GM12878 (cell line): ENCODE measurements around the gene BEX5. TPM values are rescaled to one million over a fixed set of nuclear protein-coding genes. Genes with fewer than 3 reads are reported as not detected.
"Not testable (repeated sequence)": the region's sequence is repeated elsewhere in the genome, so short reads cannot be mapped to it uniquely, and the experiment has no call there.

Experiments
- ATAC-seq: fragments of 200-7000 bp; cut with Tn5 transposase; 3 replicates; pipeline ENCODE4 v1.9.1; 2020; ENCODE audit warnings: mild to moderate bottlenecking, moderate library complexity
- BruUV-seq: library from RNA; stranded (reverse); fragments of 400-500 nt; replicated peaks from 2 replicates; lab custom pipeline; 2021; lab: Mats Ljungman, UMichigan
- CTCF ChIA-PET: fragments of 300-600 bp; sonication (Branson Sonifier 250); formaldehyde crosslinking; extraction: SDS; loops from one replicate; lab custom pipeline; 2021; ENCODE audit warnings: inconsistent platforms; lab: Yijun Ruan, JAX
- POLR2A ChIA-PET: fragments of 350-600 bp; formaldehyde crosslinking; extraction: SDS; loops from one replicate; lab custom pipeline; 2021; ENCODE audit warnings: inconsistent platforms; lab: Charles Lee
- RAD21 ChIA-PET: fragments of 300-600 bp; sonication (Branson Sonifier 250); formaldehyde crosslinking; loops from one replicate; lab custom pipeline; 2023; ENCODE audit warnings: antibody characterized with exemption; ENCODE audit not compliant: unreplicated experiment; lab: Charles Lee
- SMC1A ChIA-PET: fragments of 300-600 bp; sonication (Branson Sonifier 250); formaldehyde crosslinking; loops from one replicate; lab custom pipeline; 2023; ENCODE audit not compliant: unreplicated experiment, uncharacterized antibody; lab: Charles Lee
- DNase-seq: peaks from one replicate; pipeline ENCODE4 v3.0.0-alpha.2; 2011; ENCODE audit warnings: low read depth, low spot score
- FAIRE-seq: peaks from 3 replicates; lab custom pipeline; 2011; peaks lifted over from hg19 to GRCh38; lab: Jason Lieb, UNC
- H2AFZ ChIP-seq: 2 replicates; pipeline ENCODE4 v1.6.0; 2011; ENCODE audit warnings: low read depth, low read length, control low read depth; ENCODE audit not compliant: control insufficient read depth
- H3K27ac ChIP-seq: 2 replicates; pipeline ENCODE4 v1.5.1; 2011; ENCODE audit warnings: control low read depth; ENCODE audit not compliant: control insufficient read depth, insufficient read depth
- H3K27me3 ChIP-seq, 2 experiments: replicated peaks in 1 of 2; 2 replicates each; pipeline versions ENCODE4 v1.6.0 to v1.6.1; 2011; ENCODE audit warnings: low read length in 1 of 2; ENCODE audit not compliant: control insufficient read depth in 2 of 2, insufficient read depth in 2 of 2
- H3K36me3 ChIP-seq, 2 experiments: 2 replicates each; pipeline ENCODE4 v1.5.1; 2011; ENCODE audit warnings: low read length in 1 of 2; ENCODE audit not compliant: control insufficient read depth in 2 of 2, insufficient read depth in 2 of 2
- H3K4me1 ChIP-seq: 2 replicates; pipeline ENCODE4 v1.6.1; 2011; ENCODE audit warnings: mild to moderate bottlenecking, low read length, moderate library complexity, mixed read lengths; ENCODE audit not compliant: control insufficient read depth, insufficient read depth
- H3K4me2 ChIP-seq: 2 replicates; pipeline ENCODE4 v1.6.0; 2011; ENCODE audit warnings: control low read depth; ENCODE audit not compliant: control insufficient read depth, insufficient read depth
- H3K4me3 ChIP-seq: fragments of 200-600 bp; sonication (generic); 2 replicates; pipeline ENCODE4 v1.5.1; 2016
- H3K79me2 ChIP-seq: 2 replicates; pipeline ENCODE4 v1.6.0; 2011; ENCODE audit warnings: low read length; ENCODE audit not compliant: control insufficient read depth, insufficient read depth
- H3K9ac ChIP-seq: 2 replicates; pipeline ENCODE4 v1.8.0; 2011; ENCODE audit warnings: low read length, control low read depth, mixed read lengths; ENCODE audit not compliant: control insufficient read depth, insufficient read depth
- H3K9me3 ChIP-seq: replicated peaks from 3 replicates; pipeline ENCODE4 v1.5.1; 2011; ENCODE audit warnings: mild to moderate bottlenecking, low read length; ENCODE audit not compliant: control insufficient read depth, insufficient read depth
- H4K20me1 ChIP-seq: 2 replicates; pipeline ENCODE4 v1.6.0; 2011; ENCODE audit not compliant: control insufficient read depth, insufficient read depth
- WGBS: methylation state at CpG from one replicate; pipeline ENCODE4 v1.1.6; 2016; ENCODE audit warnings: low lambda C conversion rate; ENCODE audit not compliant: insufficient replicate concordance, insufficient coverage; ENCODE audit errors: missing lambda C conversion rate; 5-methylcytosine and 5-hydroxymethylcytosine counted together
- in situ Hi-C: fragments of 300-500 bp; cut with MboI; formaldehyde crosslinking; loops from 9 replicates; pipeline ENCODE4 v1.14.3; 2018; ENCODE audit warnings: mixed read lengths
- intact Hi-C: fragments of 100-400 bp; cut with micrococcal nuclease; formaldehyde crosslinking; loops from one replicate; pipeline ENCODE4 v1.14.2; 2022; ENCODE audit not compliant: unreplicated experiment
- polyA plus RNA-seq, 11 experiments: library from polyadenylated mRNA; depleted of rRNA in 4 of 11; unstranded in 6 of 11; stranded (reverse) in 5 of 11; fragments of >200 nt; fragmentation: Nextera tagmentation in 4 of 11; fragmentation: Illumina TruSeq in 1 of 11; extraction: Ambion mirVana in 4 of 11; extraction: Trizol in 1 of 11; gene quantifications; 1 replicate in 1 of 11; 2 replicates in 10 of 11; pipeline versions ENCODE4 v1.2.1 to v1.2.3, GENCODE V29; 2011 to 2016; ENCODE audit warnings: inconsistent platforms in 2 of 11, missing spikeins in 2 of 11, low read depth in 1 of 11
- total RNA-seq, 4 experiments: library from RNA; depleted of rRNA in 3 of 4; stranded (reverse); fragments of >200 nt in 3 of 4; fragmentation: Illumina TruSeq in 1 of 4; extraction: Trizol in 1 of 4; gene quantifications; 2 replicates each; pipeline versions ENCODE4 v1.2.1 to v1.2.3, GENCODE V29; 2013 to 2021

Gene BEX5
- total and polyA plus RNA-seq, 10 of the 15 experiments (the other 5 are each of a cell fraction or from before 2014, with no cell fraction given): 0.11 to 0.79 (median 0.46) TPM; not detected in 4

DNA sequence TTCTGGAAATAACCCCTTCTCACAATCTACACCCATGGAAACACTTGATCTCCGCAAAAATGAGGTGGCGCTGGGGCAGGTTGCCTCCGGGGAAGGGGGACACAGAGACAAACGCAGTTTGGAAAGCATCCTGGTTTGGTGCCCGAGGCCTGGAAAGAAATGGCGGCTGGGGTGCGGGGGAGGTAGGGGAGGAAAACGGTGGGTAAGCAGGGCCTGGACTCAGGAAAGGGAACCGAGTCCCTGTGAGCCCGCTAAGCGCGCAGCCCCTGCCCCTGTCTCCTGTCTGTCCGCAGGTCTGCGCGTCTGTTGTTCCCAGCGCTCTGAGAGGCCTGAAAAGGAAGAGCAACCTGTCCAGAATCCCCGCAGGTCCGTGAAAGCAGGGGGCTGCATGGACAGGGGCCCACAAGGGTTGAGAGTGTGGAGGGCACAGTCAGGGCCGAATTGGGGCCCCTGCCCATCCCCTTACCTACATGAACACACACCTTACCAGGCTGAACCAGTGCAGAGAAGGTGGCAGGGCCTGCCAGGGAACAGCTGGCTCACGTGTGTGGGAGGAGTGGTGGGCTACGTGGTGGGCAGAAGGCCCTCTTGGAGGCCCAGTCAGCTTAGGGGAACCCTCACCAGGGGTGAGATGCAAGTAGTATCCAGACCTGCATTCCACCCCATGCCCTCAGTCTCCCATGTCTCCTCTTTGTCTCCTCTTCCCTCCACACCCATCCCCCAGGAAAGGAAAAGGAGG lies 29.5 kb downstream of the BEX5 start:
- H3K9ac ChIP-seq, H3K27ac ChIP-seq, H3K4me3 ChIP-seq, H3K4me1 ChIP-seq, H3K4me2 ChIP-seq, DNase-seq, ATAC-seq, H3K27me3 ChIP-seq, intact Hi-C loops, FAIRE-seq, SMC1A ChIA-PET, H3K36me3 ChIP-seq, H3K9me3 ChIP-seq, RAD21 ChIA-PET, POLR2A ChIA-PET, H3K79me2 ChIP-seq, H2AFZ ChIP-seq, H4K20me1 ChIP-seq, BruUV-seq: not testable (repeated sequence)
- WGBS: 29% methylated on average over 17 of the region's 21 CpGs
- in situ Hi-C loops: loop anchor here (25.0 kb wide), 2 partner anchors 736 to 1061 kb away; no protein-coding TSS in a partner anchor
- CTCF ChIA-PET: interaction anchor here (0.7 kb wide), 1 partner anchor 10 kb away, joined by 3 read pairs; no protein-coding TSS in a partner anchor

DNA sequence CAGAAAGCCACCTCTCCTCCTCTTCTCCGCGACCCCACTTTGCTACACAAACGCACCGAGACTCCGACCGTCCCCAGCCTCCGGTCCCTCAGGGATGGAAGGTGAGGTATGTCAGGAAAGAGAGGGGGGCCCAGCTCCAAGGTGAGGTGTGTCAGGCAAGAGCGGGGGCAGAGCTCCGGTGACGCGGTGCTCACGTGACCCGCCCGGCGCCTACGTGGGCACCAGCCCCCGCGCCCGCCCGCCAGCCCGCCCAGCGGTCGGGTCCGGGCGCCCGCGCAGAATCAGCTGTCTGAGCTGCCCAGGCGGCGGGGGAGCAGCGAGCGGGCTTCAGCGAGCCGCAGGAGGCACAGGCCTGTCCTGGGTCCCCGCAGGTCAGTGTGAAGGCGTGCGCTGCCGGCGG lies 30.3 kb downstream of the BEX5 start, which contains the start of gene TCEAL2:
Gene TCEAL2, plus strand, starts transcription at position 244 of the 400 bp plus-strand sequence. CDS start 1,152 bp downstream, outside the sequence.
- RAD21 ChIA-PET: not testable (repeated sequence)

DNA sequence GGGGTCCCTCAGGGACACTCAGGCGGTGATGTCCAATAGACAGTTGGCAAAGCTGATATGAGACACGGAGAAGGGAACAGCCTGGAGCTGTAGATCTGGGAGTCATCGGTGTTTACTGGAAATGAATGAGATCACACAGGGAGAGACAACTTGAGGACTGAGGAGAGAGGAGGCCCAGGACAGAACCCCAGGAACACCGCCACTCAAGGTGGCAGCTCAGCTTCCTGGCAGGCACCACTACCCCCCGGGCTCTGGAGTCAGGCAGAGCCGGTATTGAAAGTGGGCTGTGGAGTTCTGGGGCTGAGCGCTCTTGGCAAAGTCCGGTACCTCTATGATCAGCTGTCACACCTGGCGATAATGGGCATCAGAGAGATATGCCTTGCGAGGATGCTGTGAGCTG lies 30.8 kb downstream of the BEX5 start:
- BruUV-seq, SMC1A ChIA-PET, H4K20me1 ChIP-seq, FAIRE-seq, DNase-seq, H3K9ac ChIP-seq, ATAC-seq, H2AFZ ChIP-seq, H3K79me2 ChIP-seq, H3K4me3 ChIP-seq, CTCF ChIA-PET, H3K27ac ChIP-seq, intact Hi-C loops, H3K4me1 ChIP-seq, H3K4me2 ChIP-seq, POLR2A ChIA-PET, H3K9me3 ChIP-seq, RAD21 ChIA-PET, H3K36me3 ChIP-seq, H3K27me3 ChIP-seq: not testable (repeated sequence)
- in situ Hi-C loops: loop anchor here (25.0 kb wide), 2 partner anchors 737 to 1062 kb away; no protein-coding TSS in a partner anchor
- WGBS: 45% methylated on average over 7 of the region's 10 CpGs

More for the DNA sequence above, 30.3 kb downstream of the BEX5 start, which contains the start of gene TCEAL2:
- in situ Hi-C loops: loop anchor here (25.0 kb wide), 2 partner anchors 737 to 1062 kb away; no protein-coding TSS in a partner anchor
- DNase-seq, H3K27ac ChIP-seq, H3K27me3 ChIP-seq, H3K36me3 ChIP-seq, H4K20me1 ChIP-seq, H3K9ac ChIP-seq, H3K4me1 ChIP-seq, ATAC-seq, CTCF ChIA-PET, H3K79me2 ChIP-seq, POLR2A ChIA-PET, FAIRE-seq, H3K4me2 ChIP-seq, H2AFZ ChIP-seq, H3K4me3 ChIP-seq, SMC1A ChIA-PET, BruUV-seq, H3K9me3 ChIP-seq, intact Hi-C loops: not testable (repeated sequence)
- 60% methylated on average over 20 of the region's 38 CpGs for WGBS
